Vagina (tissue), 2 donors: ENCODE data around the gene C17orf113. TPM values are rescaled to one million over a fixed set of nuclear protein-coding genes. Genes with fewer than 3 reads are reported as not detected.

Source experiments
- DNase-seq, 2 donors: peaks; one replicate each; pipeline ENCODE4 v3.0.0-alpha.2; 2017; ENCODE audit errors: extremely low spot score in 2 of 2
- H3K27ac ChIP-seq: fragments of 200-600 bp; sonication (generic); one replicate; pipeline ENCODE4 v1.5.1; 2019
- H3K27me3 ChIP-seq: fragments of 200-600 bp; sonication (generic); one replicate; pipeline ENCODE4 v1.5.1; 2019
- H3K36me3 ChIP-seq, 2 donors: fragments of 200-600 bp; sonication (generic); one replicate each; pipeline ENCODE4 v1.5.1; 2017 to 2019
- H3K4me1 ChIP-seq: fragments of 200-600 bp; sonication (generic); one replicate; pipeline ENCODE4 v1.5.1; 2019
- H3K4me3 ChIP-seq, 2 donors: fragments of 200-600 bp; sonication (generic); 1 replicate in 1 of 2; 2 replicates in 1 of 2; pipeline ENCODE4 v1.5.1; 2016 to 2019
- H3K9me3 ChIP-seq: fragments of 200-600 bp; sonication (generic); one replicate; pipeline ENCODE4 v1.5.1; 2019
- POLR2A ChIP-seq, 2 donors: fragments of 450-650 bp; IDR thresholded peaks; one replicate each; pipeline ENCODE4 v1.6.1; 2017; ENCODE audit warnings: antibody characterized with exemption in 2 of 2, mild to moderate bottlenecking in 2 of 2, moderate library complexity in 2 of 2
- POLR2AphosphoS5 ChIP-seq, 2 donors: sonication (generic); formaldehyde crosslinking; IDR thresholded peaks; one replicate each; pipeline ENCODE4 v1.9.0; 2017; ENCODE audit warnings: antibody characterized with exemption in 2 of 2, mild to moderate bottlenecking in 2 of 2, low read depth in 1 of 2; ENCODE audit not compliant: insufficient read depth in 1 of 2
- intact Hi-C: fragments of 100-400 bp; cut with DNase I; formaldehyde crosslinking; loops from one replicate; pipeline ENCODE4 v1.15.1; 2023
- total RNA-seq: library from RNA; depleted of rRNA; stranded (reverse); fragments of >200 nt; gene quantifications from one replicate; pipeline ENCODE4 v1.2.3, GENCODE V29; 2016
- TF ChIP-seq, protein P1 (sequence below), 3 experiments: fragments of 450-650 bp in 2 of 3; fragments of 200-600 bp in 1 of 3; sonication (generic) in 1 of 3; IDR thresholded peaks; one replicate each; pipeline ENCODE4 v1.5.1; 2017 to 2019; ENCODE audit warnings: antibody characterized with exemption in 3 of 3, mild to moderate bottlenecking in 2 of 3, moderate library complexity in 2 of 3

C17orf113 gene
- total RNA-seq, 1 donor from 2014 or later, result 0.49 TPM

DNA sequence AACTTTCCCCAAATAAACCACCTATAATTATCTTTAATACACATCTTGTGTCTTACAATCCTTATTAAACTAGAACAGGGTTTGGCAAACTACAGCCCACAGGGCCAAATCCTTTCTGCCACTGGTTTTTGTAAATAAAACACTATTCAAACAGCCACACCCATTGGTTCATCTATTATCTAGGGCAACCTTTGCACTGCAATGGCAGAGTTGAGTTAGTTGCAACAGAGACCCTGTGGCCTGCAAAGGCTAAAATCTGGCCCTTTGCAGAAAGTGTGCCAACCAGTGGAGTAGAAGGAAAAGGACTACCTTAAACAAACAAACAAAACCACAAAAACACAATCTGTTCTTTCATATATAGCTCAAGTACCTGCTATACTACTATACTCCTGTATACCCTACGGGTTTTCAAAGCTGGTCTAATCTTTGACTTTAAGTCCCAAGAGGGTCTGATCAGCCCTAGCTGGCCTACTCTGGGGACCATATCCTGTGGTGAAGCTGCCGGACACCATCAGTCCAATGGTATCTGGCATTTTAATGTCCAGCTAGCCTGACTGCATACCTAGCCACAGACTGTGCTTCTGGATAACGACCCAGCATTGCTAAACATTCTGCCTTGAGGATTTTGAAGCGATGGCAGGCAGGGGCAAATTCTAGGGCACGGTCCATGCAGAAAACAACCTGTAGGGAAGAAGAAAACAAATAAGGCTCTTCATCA is 60.5 kb downstream of the C17orf113 start:
- H3K4me1 ChIP-seq, result no peaks in the 10 kb centered on the region
- DNase-seq, result no peak
- peaks cover 0 to 86% of the 10 kb centered on the region in 2 donors for H3K36me3 ChIP-seq
- H3K27me3 ChIP-seq, result no peaks in the 10 kb centered on the region
- H3K4me3 ChIP-seq, result no peak overlapping the region
- H3K27ac ChIP-seq, result no peak overlapping the region
- no peaks in the 10 kb centered on the region for H3K9me3 ChIP-seq
- intact Hi-C loops, result no loop called here
- TF ChIP-seq POLR2AphosphoS5 (IDR thresholded peaks at IDR 0.05; ENCODE audit: insufficient read depth in 1 of 2, low read depth in 1 of 2) (no peak), POLR2A (IDR thresholded peaks at IDR 0.05) (no peak)
- TF ChIP-seq, protein P1, sequence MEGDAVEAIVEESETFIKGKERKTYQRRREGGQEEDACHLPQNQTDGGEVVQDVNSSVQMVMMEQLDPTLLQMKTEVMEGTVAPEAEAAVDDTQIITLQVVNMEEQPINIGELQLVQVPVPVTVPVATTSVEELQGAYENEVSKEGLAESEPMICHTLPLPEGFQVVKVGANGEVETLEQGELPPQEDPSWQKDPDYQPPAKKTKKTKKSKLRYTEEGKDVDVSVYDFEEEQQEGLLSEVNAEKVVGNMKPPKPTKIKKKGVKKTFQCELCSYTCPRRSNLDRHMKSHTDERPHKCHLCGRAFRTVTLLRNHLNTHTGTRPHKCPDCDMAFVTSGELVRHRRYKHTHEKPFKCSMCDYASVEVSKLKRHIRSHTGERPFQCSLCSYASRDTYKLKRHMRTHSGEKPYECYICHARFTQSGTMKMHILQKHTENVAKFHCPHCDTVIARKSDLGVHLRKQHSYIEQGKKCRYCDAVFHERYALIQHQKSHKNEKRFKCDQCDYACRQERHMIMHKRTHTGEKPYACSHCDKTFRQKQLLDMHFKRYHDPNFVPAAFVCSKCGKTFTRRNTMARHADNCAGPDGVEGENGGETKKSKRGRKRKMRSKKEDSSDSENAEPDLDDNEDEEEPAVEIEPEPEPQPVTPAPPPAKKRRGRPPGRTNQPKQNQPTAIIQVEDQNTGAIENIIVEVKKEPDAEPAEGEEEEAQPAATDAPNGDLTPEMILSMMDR (IDR thresholded peaks at IDR 0.05), result no peak

DNA sequence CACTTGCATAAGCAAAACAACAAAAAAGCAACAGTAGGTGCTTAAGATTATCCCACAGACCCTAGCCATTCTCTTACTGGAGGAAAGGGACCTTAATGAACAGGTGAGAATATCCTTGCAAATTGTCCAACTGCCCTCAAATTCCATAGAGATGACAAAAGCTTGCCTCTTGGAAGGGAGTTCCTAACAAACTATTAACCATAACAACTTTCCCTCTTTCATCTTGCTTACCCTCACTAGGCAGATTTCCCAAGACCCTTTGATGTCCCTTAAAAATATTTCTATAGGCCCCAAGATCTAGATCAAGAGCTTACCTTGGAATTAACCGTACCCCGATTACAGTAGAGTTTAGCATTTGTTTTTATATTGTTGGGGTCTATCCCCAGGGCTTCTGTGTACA is 62.0 kb downstream of the C17orf113 start:
- H3K4me3 ChIP-seq, result no peak overlapping the region
- no peak for DNase-seq
- no peaks in the 10 kb centered on the region for H3K9me3 ChIP-seq
- H3K27ac ChIP-seq, result no peak overlapping the region
- peaks cover 0 to 84% of the 10 kb centered on the region in 2 donors for H3K36me3 ChIP-seq
- intact Hi-C loops, result no loop called here
- no peaks in the 10 kb centered on the region for H3K27me3 ChIP-seq
- no peaks in the 10 kb centered on the region for H3K4me1 ChIP-seq
- TF ChIP-seq, protein P1 (IDR thresholded peaks at IDR 0.05), result no peak
- TF ChIP-seq POLR2A (IDR thresholded peaks at IDR 0.05) (no peak), POLR2AphosphoS5 (IDR thresholded peaks at IDR 0.05; ENCODE audit: insufficient read depth in 1 of 2, low read depth in 1 of 2) (no peak)

Other genes with a start within 250 kb of the C17orf113 start
- 11.5 TPM for gene P3H4, start 238.7 kb downstream of the C17orf113 start, total RNA-seq
- gene FKBP10, start 237.6 kb downstream of the C17orf113 start, total RNA-seq, result 53.5 TPM
- 71.5 TPM for gene NT5C3B, start 214.4 kb downstream of the C17orf113 start, total RNA-seq
- gene KLHL10, start 212.8 kb downstream of the C17orf113 start, total RNA-seq, result not detected
- gene KLHL11, start 185.2 kb downstream of the C17orf113 start, total RNA-seq, result 15.2 TPM
- gene ACLY, start 131.7 kb downstream of the C17orf113 start, total RNA-seq, result 74.9 TPM
- gene ODAD4, start 120.0 kb downstream of the C17orf113 start, total RNA-seq, result 1.7 TPM
- gene CNP, start 83.8 kb downstream of the C17orf113 start, total RNA-seq, result 54.0 TPM
- gene DNAJC7, start 33.2 kb downstream of the C17orf113 start, total RNA-seq, result 60.2 TPM
- 28.7 TPM for gene NKIRAS2, start 30.5 kb downstream of the C17orf113 start, total RNA-seq
- gene ZNF385C, start 47.9 kb upstream of the C17orf113 start, total RNA-seq, result 0.49 TPM
- 8.1 TPM for gene DHX58, start 62.1 kb upstream of the C17orf113 start, total RNA-seq
- 63.1 TPM for gene KAT2A, start 70.8 kb upstream of the C17orf113 start, total RNA-seq
- gene HSPB9, start 72.2 kb upstream of the C17orf113 start, total RNA-seq, result 1.2 TPM
- 111 TPM for gene RAB5C, start 104.4 kb upstream of the C17orf113 start, total RNA-seq
- not detected for gene KCNH4, start 130.5 kb upstream of the C17orf113 start, total RNA-seq
- gene HCRT, start 134.9 kb upstream of the C17orf113 start, total RNA-seq, result not detected
- gene GHDC, start 143.9 kb upstream of the C17orf113 start, total RNA-seq, result 35.1 TPM
- gene STAT5B, start 225.8 kb upstream of the C17orf113 start, total RNA-seq, result 74.6 TPM
- 38.3 TPM for gene STAT5A, start 237.9 kb upstream of the C17orf113 start, total RNA-seq